Loucy (cell line): ENCODE measurements around the gene MYLK3.

Experiments used
- EZH2phosphoT487 ChIP-seq: fragments of 200-600 bp; IDR thresholded peaks from 2 replicates; pipeline ENCODE4 v1.6.1; 2018; ENCODE audit warnings: antibody characterized with exemption, mild to moderate bottlenecking, moderate library complexity, borderline replicate concordance
- TF ChIP-seq, protein P1 (sequence below): fragments of 200-600 bp; sonication (generic); conservative IDR thresholded peaks from 2 replicates; pipeline ENCODE4 v1.5.1; 2014; ENCODE audit warnings: mild to moderate bottlenecking, antibody characterized with exemption, low read length

DNA sequence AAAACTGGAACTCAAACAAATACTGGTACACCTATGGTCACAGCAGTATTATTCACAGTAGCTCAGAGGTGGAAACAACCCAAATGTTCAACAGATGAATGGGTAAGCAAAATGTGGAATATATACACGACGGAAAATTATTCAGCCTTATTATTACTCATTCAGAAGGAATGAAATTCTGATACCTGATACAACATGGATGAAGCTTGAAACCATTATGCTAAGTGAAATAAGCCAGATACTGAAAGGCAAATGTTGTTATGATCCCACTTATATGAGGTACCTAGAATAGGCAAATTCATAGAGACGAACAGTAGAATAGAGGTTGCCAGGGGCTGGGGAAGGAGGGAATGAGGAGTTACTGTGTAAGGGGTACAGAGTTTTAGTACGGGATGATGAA, 27.1 kb upstream of the MYLK3 start:
- TF ChIP-seq, protein P1, sequence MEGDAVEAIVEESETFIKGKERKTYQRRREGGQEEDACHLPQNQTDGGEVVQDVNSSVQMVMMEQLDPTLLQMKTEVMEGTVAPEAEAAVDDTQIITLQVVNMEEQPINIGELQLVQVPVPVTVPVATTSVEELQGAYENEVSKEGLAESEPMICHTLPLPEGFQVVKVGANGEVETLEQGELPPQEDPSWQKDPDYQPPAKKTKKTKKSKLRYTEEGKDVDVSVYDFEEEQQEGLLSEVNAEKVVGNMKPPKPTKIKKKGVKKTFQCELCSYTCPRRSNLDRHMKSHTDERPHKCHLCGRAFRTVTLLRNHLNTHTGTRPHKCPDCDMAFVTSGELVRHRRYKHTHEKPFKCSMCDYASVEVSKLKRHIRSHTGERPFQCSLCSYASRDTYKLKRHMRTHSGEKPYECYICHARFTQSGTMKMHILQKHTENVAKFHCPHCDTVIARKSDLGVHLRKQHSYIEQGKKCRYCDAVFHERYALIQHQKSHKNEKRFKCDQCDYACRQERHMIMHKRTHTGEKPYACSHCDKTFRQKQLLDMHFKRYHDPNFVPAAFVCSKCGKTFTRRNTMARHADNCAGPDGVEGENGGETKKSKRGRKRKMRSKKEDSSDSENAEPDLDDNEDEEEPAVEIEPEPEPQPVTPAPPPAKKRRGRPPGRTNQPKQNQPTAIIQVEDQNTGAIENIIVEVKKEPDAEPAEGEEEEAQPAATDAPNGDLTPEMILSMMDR, result no peak
- no peak for TF ChIP-seq EZH2phosphoT487
